ENCODE results near the gene TMEM11. TPM values are rescaled to one million over a fixed set of nuclear protein-coding genes. Genes with fewer than 3 reads are reported as not detected.

TMEM11 gene
- polyA plus RNA-seq, 1 donor (not counting 4 experiments of a cell fraction or from before 2014, with no cell fraction given) = 40.1 TPM

GRCh38 chr17:21245639-21246084, 31.7 kb upstream of the TMEM11 start:
- H3K27me3 ChIP-seq (ENCODE audit: control insufficient read depth, extremely low read depth, insufficient read depth, low read length) = no peaks in the 10 kb centered on the region
- no peak overlapping the region for H3K9ac ChIP-seq (ENCODE audit: control insufficient read depth, extremely low read depth, insufficient read depth, low read length)
- no peak for DNase-seq (ENCODE audit: low read depth, low spot score)
- H3K4me2 ChIP-seq (ENCODE audit: control insufficient read depth, extremely low read depth, insufficient read depth, low read depth, low read length) = no peak overlapping the region
- dilution Hi-C loops (cut with MboI; ENCODE audit: extremely low pct_ligation_motif_present, low sequenced_read_pairs) = no loop called here
- peaks cover 7% of the 10 kb centered on the region for H3K4me1 ChIP-seq (ENCODE audit: control insufficient read depth, extremely low read depth, insufficient read depth, low read length)
- H3K36me3 ChIP-seq (ENCODE audit: control insufficient read depth in 2 of 2, extremely low read depth in 1 of 2, insufficient read depth in 2 of 2, low read length in 2 of 2) = no peaks in the 10 kb centered on the region
- H2AFZ ChIP-seq (ENCODE audit: control insufficient read depth, low read length) = no peak overlapping the region
- no peak for FAIRE-seq
- H4K20me1 ChIP-seq (ENCODE audit: control insufficient read depth, extremely low read depth, insufficient read depth, low read length) = no peaks in the 10 kb centered on the region
- no peaks in the 10 kb centered on the region for H3K79me2 ChIP-seq (ENCODE audit: control insufficient read depth, insufficient read depth, low read length)
- no peak overlapping the region for H3K27ac ChIP-seq (ENCODE audit: control insufficient read depth, insufficient read depth, low read length)
- H3K9me1 ChIP-seq (ENCODE audit: control insufficient read depth, extremely low read depth, insufficient read depth, low read length) = no peaks in the 10 kb centered on the region
- no peaks in the 10 kb centered on the region for H3K9me3 ChIP-seq (ENCODE audit: control insufficient read depth, low read depth, low read length)
- TF ChIP-seq CTCF (optimal IDR thresholded peaks at IDR 0.05 in 1 of 3, IDR thresholded peaks at IDR 0.05 in 1 of 3, conservative IDR thresholded peaks at IDR 0.05 in 1 of 3; ENCODE audit: extremely low read depth in 1 of 3, insufficient read depth in 2 of 3, low read length in 3 of 3) (no peak), EZH2 (IDR thresholded peaks at IDR 0.05; ENCODE audit: low read length) (no peak)
- no peak overlapping the region for H3K4me3 ChIP-seq (ENCODE audit: control insufficient read depth in 2 of 3, extremely low read depth in 1 of 3, insufficient read depth in 2 of 3, low read depth in 1 of 3, low read length in 3 of 3)

- no peak overlapping the region for H3K27ac ChIP-seq (ENCODE audit: control insufficient read depth, insufficient read depth, low read length)
- no peak overlapping the region for H2AFZ ChIP-seq (ENCODE audit: control insufficient read depth, low read length)
- no peaks in the 10 kb centered on the region for H3K9me3 ChIP-seq (ENCODE audit: control insufficient read depth, low read depth, low read length)
- no peak overlapping the region for H3K4me2 ChIP-seq (ENCODE audit: control insufficient read depth, extremely low read depth, insufficient read depth, low read depth, low read length)
- TF ChIP-seq CTCF (optimal IDR thresholded peaks at IDR 0.05 in 1 of 3, IDR thresholded peaks at IDR 0.05 in 1 of 3, conservative IDR thresholded peaks at IDR 0.05 in 1 of 3; ENCODE audit: extremely low read depth in 1 of 3, insufficient read depth in 2 of 3, low read length in 3 of 3) = no peak
- no peak for TF ChIP-seq EZH2 (IDR thresholded peaks at IDR 0.05; ENCODE audit: low read length)
- no peaks in the 10 kb centered on the region for H3K4me1 ChIP-seq (ENCODE audit: control insufficient read depth, extremely low read depth, insufficient read depth, low read length)
- DNase-seq (ENCODE audit: low read depth, low spot score) (no peak), FAIRE-seq (no peak)
- dilution Hi-C loops (cut with MboI; ENCODE audit: extremely low pct_ligation_motif_present, low sequenced_read_pairs) = no loop called here
- no peaks in the 10 kb centered on the region for H3K27me3 ChIP-seq (ENCODE audit: control insufficient read depth, extremely low read depth, insufficient read depth, low read length)
- H3K4me3 ChIP-seq (ENCODE audit: control insufficient read depth in 2 of 3, extremely low read depth in 1 of 3, insufficient read depth in 2 of 3, low read depth in 1 of 3, low read length in 3 of 3) = no peak overlapping the region
- no peaks in the 10 kb centered on the region for H3K9me1 ChIP-seq (ENCODE audit: control insufficient read depth, extremely low read depth, insufficient read depth, low read length)
- no peaks in the 10 kb centered on the region for H3K79me2 ChIP-seq (ENCODE audit: control insufficient read depth, insufficient read depth, low read length)
- no peak overlapping the region for H3K9ac ChIP-seq (ENCODE audit: control insufficient read depth, extremely low read depth, insufficient read depth, low read length)
- H3K36me3 ChIP-seq (ENCODE audit: control insufficient read depth in 2 of 2, extremely low read depth in 1 of 2, insufficient read depth in 2 of 2, low read length in 2 of 2) = no peaks in the 10 kb centered on the region
- H4K20me1 ChIP-seq (ENCODE audit: control insufficient read depth, extremely low read depth, insufficient read depth, low read length) = no peaks in the 10 kb centered on the region
Measured at GRCh38 chr17:21243516-21244303, 29.7 kb upstream of the TMEM11 start.

Data from keratinocyte (primary cell).